AG10803 (cell line): Measurements from ENCODE around the gene RAP2B.

Experiments
- DNase-seq: peaks from one replicate; pipeline ENCODE4 v3.0.0; 2010; ENCODE audit warnings: low read depth
- H3K4me3 ChIP-seq: 2 replicates; pipeline ENCODE4 v1.5.1; 2011; ENCODE audit warnings: mild to moderate bottlenecking, low read length, control low read depth
- TF ChIP-seq, protein P1 (sequence below): conservative IDR thresholded peaks from 2 replicates; pipeline ENCODE4 v1.5.1; 2011; ENCODE audit warnings: mild to moderate bottlenecking, low read length, control low read depth, inconsistent platforms

Gene RAP2B

DNA sequence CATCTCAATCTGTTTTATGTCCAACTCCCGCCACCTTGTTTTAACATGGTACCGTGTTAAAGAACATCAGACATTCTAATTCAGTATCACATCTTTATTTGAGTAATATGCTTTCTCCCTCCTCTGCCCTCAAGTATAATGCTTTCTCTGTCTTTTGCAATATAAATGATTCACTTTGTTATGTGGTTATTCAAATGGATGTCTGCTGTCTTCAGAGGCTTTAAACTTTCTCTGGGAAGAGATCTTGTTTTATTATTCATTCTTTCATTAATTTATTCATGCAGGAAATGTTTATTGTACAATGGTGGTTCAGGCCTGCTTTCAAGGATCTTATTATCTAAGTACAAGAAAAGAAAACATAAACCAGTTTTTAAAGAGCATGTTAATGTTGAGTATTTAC lies 57.1 kb downstream of the RAP2B start:
- H3K4me3 ChIP-seq: no peak overlapping the region
- TF ChIP-seq, protein P1, sequence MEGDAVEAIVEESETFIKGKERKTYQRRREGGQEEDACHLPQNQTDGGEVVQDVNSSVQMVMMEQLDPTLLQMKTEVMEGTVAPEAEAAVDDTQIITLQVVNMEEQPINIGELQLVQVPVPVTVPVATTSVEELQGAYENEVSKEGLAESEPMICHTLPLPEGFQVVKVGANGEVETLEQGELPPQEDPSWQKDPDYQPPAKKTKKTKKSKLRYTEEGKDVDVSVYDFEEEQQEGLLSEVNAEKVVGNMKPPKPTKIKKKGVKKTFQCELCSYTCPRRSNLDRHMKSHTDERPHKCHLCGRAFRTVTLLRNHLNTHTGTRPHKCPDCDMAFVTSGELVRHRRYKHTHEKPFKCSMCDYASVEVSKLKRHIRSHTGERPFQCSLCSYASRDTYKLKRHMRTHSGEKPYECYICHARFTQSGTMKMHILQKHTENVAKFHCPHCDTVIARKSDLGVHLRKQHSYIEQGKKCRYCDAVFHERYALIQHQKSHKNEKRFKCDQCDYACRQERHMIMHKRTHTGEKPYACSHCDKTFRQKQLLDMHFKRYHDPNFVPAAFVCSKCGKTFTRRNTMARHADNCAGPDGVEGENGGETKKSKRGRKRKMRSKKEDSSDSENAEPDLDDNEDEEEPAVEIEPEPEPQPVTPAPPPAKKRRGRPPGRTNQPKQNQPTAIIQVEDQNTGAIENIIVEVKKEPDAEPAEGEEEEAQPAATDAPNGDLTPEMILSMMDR: no peak
- DNase-seq: peak; percentile 67
